KMS-11 (cell line): ENCODE measurements around the gene CXCR5.

Source experiments
- H2AFZ ChIP-seq: fragments of 200-600 bp; sonication (generic); 2 replicates; pipeline ENCODE4 v1.6.1; 2016; ENCODE audit warnings: antibody characterized with exemption, mixed run types, low read depth
- H3K27ac ChIP-seq: fragments of 200-600 bp; sonication (generic); 2 replicates; pipeline ENCODE4 v1.6.1; 2016; ENCODE audit warnings: mild to moderate bottlenecking, mixed run types
- H3K27me3 ChIP-seq: fragments of 200-600 bp; sonication (generic); 2 replicates; pipeline ENCODE4 v1.6.1; 2017; ENCODE audit warnings: mild to moderate bottlenecking, low read depth, mixed run types, moderate library complexity; ENCODE audit not compliant: insufficient read depth
- H3K36me3 ChIP-seq: fragments of 200-600 bp; sonication (generic); 2 replicates; pipeline ENCODE4 v1.6.1; 2017; ENCODE audit warnings: mild to moderate bottlenecking, mixed run types; ENCODE audit not compliant: insufficient read depth
- H3K4me1 ChIP-seq: fragments of 200-600 bp; sonication (generic); 2 replicates; pipeline ENCODE4 v1.6.1; 2016; ENCODE audit warnings: mild to moderate bottlenecking, low read depth, mixed run types; ENCODE audit not compliant: poor library complexity, severe bottlenecking
- H3K4me2 ChIP-seq: fragments of 200-600 bp; sonication (generic); 2 replicates; pipeline ENCODE4 v1.7.0; 2016; ENCODE audit warnings: mild to moderate bottlenecking, mixed run types
- H3K4me3 ChIP-seq: fragments of 200-600 bp; sonication (generic); IDR thresholded peaks from 2 replicates; pipeline ENCODE4 v1.6.1; 2017; ENCODE audit warnings: low read depth, low read length, mixed read lengths; ENCODE audit not compliant: insufficient read depth
- H3K79me2 ChIP-seq: fragments of 200-600 bp; sonication (generic); 2 replicates; pipeline ENCODE4 v1.6.1; 2016; ENCODE audit warnings: low read depth, mixed run types; ENCODE audit not compliant: insufficient read depth
- H3K9ac ChIP-seq: fragments of 200-600 bp; sonication (generic); 2 replicates; pipeline ENCODE4 v1.6.1; 2016; ENCODE audit warnings: mild to moderate bottlenecking, mixed run types
- H4K20me1 ChIP-seq: fragments of 200-600 bp; sonication (generic); 2 replicates; pipeline ENCODE4 v1.6.1; 2016; ENCODE audit warnings: mild to moderate bottlenecking, mixed run types; ENCODE audit not compliant: insufficient read depth
- TF ChIP-seq, protein P1 (sequence below): fragments of 200-600 bp; sonication (generic); conservative IDR thresholded peaks from 2 replicates; pipeline ENCODE4 v1.6.1; 2017; ENCODE audit warnings: low read depth, mild to moderate bottlenecking, antibody characterized with exemption, low read length, moderate library complexity, mixed read lengths

CXCR5 gene

DNA sequence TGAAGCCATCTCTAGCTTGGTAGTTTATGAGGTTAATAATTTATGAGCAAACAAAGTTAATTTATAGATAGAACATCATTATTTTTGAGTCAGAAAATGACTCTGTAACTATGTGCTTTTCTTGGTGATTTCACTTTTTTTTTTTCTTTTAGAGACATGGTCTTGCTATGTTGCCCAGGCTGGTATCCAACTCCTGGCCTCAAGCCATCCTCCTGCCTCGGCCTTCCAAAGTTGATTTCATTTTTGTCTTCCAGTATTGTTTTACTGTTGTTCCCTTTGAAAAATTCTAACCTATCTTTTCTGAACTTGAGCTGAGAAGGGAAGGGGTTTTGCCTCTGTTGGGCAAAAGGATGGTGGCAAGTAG, 706 bp upstream of the CXCR5 start:
- Histone ChIP-seq H3K4me1 (no peaks in the 10 kb centered on the region), H3K4me3 (no peak overlapping the region), H4K20me1 (no peaks in the 10 kb centered on the region), H3K36me3 (no peaks in the 10 kb centered on the region), H3K9ac (no peak overlapping the region), H3K79me2 (no peaks in the 10 kb centered on the region), H2AFZ (no peak overlapping the region), H3K4me2 (no peak overlapping the region), H3K27me3 (no peaks in the 10 kb centered on the region), H3K27ac (no peak overlapping the region)
- TF ChIP-seq, protein P1, sequence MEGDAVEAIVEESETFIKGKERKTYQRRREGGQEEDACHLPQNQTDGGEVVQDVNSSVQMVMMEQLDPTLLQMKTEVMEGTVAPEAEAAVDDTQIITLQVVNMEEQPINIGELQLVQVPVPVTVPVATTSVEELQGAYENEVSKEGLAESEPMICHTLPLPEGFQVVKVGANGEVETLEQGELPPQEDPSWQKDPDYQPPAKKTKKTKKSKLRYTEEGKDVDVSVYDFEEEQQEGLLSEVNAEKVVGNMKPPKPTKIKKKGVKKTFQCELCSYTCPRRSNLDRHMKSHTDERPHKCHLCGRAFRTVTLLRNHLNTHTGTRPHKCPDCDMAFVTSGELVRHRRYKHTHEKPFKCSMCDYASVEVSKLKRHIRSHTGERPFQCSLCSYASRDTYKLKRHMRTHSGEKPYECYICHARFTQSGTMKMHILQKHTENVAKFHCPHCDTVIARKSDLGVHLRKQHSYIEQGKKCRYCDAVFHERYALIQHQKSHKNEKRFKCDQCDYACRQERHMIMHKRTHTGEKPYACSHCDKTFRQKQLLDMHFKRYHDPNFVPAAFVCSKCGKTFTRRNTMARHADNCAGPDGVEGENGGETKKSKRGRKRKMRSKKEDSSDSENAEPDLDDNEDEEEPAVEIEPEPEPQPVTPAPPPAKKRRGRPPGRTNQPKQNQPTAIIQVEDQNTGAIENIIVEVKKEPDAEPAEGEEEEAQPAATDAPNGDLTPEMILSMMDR: no peak

DNA sequence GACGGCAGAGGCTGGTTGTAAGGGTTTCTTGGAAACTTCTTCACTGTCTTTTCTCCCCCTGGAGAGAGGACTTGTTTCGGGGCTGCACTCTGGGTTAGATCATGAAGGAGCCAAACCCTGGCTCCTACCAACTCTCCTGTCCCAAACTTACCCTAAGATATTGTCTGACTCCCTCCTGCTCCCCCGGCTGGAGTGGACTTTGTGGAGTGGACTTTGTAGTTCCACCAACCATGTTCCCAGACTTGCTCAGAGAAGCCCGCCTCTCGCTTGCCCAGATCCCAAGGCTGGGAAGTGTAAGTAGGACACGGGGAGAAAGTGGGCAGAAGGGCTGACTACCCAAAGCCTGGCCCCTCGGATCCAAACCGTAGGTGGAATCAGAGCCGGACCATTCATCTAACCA, 1.2 kb downstream of the CXCR5 start:
- Histone ChIP-seq H3K4me1 (no peaks in the 10 kb centered on the region), H3K36me3 (no peaks in the 10 kb centered on the region), H3K9ac (no peak overlapping the region), H3K27ac (no peak overlapping the region), H3K4me3 (no peak overlapping the region), H3K27me3 (0 out of 2 replicates have a peak, but pooled peaks cover 3% of the 10 kb centered on the region), H3K4me2 (no peak overlapping the region), H3K79me2 (no peaks in the 10 kb centered on the region), H2AFZ (no peak overlapping the region), H4K20me1 (no peaks in the 10 kb centered on the region)
- TF ChIP-seq, protein P1: no peak

DNA sequence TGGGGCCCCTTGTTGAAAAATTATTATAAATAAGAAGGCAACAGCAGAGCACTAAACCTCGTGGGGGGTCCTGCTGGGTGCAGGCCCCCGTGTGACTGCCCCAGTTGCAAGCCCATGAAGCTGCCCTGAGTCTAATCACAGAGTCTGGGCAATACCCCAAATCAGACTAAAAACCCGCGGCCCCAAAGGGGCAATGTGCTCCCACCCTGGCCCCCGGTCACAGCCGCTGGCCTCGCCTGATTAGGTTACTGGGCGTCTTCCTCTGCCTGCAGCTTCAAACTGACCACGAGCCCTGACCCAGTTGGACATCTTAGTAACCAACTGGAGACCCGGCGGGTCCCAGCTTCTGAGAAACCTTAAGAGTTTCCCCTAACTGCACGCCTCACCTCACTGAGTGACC, 1.6 kb downstream of the CXCR5 start:
- TF ChIP-seq, protein P1: no peak
- Histone ChIP-seq H3K4me1 (no peaks in the 10 kb centered on the region), H4K20me1 (no peaks in the 10 kb centered on the region), H3K4me2 (no peak overlapping the region), H3K9ac (no peak overlapping the region), H3K4me3 (no peak overlapping the region), H3K27me3 (0 out of 2 replicates have a peak, but pooled peaks cover 3% of the 10 kb centered on the region), H3K79me2 (no peaks in the 10 kb centered on the region), H3K27ac (no peak overlapping the region), H3K36me3 (no peaks in the 10 kb centered on the region), H2AFZ (no peak overlapping the region)

DNA sequence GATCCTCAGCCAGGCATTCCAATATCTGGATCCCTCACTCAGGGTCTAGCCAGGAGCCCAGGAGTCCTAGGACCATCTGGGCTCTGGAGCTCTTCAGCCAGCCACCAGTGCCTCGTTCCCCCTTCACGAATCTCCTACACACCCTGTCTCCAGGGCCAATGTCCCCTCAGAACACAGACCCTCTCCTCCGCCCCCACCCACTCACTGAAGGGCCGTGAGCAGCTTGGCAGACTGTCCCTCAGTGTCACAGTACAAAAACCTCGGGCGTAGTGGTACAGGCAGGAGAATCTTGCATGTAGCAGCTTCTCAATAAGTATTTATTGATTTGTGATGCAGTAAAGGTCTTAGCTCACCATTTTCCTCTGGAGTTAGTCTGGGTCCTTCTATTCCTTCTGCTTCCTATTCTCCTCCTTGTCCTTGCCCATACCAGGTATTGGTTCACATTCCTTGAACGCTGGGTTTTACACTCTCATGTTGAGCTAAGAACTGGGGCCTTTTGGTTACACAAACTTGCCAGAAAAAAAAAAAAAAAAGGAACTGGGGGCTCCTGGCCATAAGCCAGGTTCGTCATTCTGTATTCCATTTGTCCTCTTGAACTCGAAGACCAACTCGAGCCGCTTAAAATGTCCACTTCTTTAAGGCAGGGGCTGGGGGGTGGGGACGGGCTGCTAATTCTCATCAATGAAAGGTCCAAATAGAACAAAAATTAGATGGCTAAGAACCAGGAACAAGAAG, 2.3 kb downstream of the CXCR5 start:
- no peak overlapping the region for H3K4me3 ChIP-seq
- H3K27me3 ChIP-seq: 0 out of 2 replicates have a peak, but pooled peaks cover 3% of the 10 kb centered on the region
- H3K79me2 ChIP-seq: no peaks in the 10 kb centered on the region
- no peaks in the 10 kb centered on the region for H4K20me1 ChIP-seq
- TF ChIP-seq, protein P1: no peak
- no peak overlapping the region for H2AFZ ChIP-seq
- H3K36me3 ChIP-seq: no peaks in the 10 kb centered on the region
- H3K27ac ChIP-seq: no peak overlapping the region
- H3K4me1 ChIP-seq: no peaks in the 10 kb centered on the region
- no peak overlapping the region for H3K4me2 ChIP-seq
- no peak overlapping the region for H3K9ac ChIP-seq
